PC-9 (cell line): ENCODE data around the gene BSND. TPM values are rescaled to one million over a fixed set of nuclear protein-coding genes. Genes with fewer than 3 reads are reported as not detected.

ENCODE experiments used
- BruUV-seq: library from RNA; stranded (reverse); fragments of 400-500 nt; replicated peaks from 2 replicates; lab custom pipeline; 2021; lab: Mats Ljungman, UMichigan
- CTCF ChIA-PET: fragments of 300-600 bp; sonication (Branson Sonifier 250); formaldehyde crosslinking; loops from one replicate; lab custom pipeline; 2022; ENCODE audit warnings: antibody characterized with exemption; lab: Charles Lee
- POLR2A ChIA-PET: fragments of 300-600 bp; sonication (Branson Sonifier 250); formaldehyde crosslinking; loops from one replicate; lab custom pipeline; 2022; ENCODE audit warnings: antibody characterized with exemption; ENCODE audit not compliant: unreplicated experiment; lab: Charles Lee
- DNase-seq, 2 experiments: peaks; one replicate each; pipeline versions ENCODE4 v3.0.0 to v3.0.0-alpha.2; 2015 to 2022; ENCODE audit warnings: mixed read lengths in 1 of 2
- H2AFZ ChIP-seq: fragments of 200-600 bp; sonication (generic); 2 replicates; pipeline ENCODE4 v1.8.1; 2017; ENCODE audit warnings: antibody characterized with exemption
- H3F3A ChIP-seq: fragments of 200-600 bp; sonication (generic); 2 replicates; pipeline ENCODE4 v1.8.1; 2017; ENCODE audit warnings: antibody characterized with exemption, mild to moderate bottlenecking, low read depth; ENCODE audit not compliant: insufficient read depth
- H3K27ac ChIP-seq: fragments of 200-600 bp; sonication (generic); 2 replicates; pipeline ENCODE4 v1.6.1; 2016; ENCODE audit warnings: mixed run types
- H3K27me3 ChIP-seq: fragments of 200-600 bp; sonication (generic); 2 replicates; pipeline ENCODE4 v1.6.1; 2016; ENCODE audit warnings: low read depth, mixed run types; ENCODE audit not compliant: insufficient read depth
- H3K36me3 ChIP-seq: fragments of 200-600 bp; sonication (generic); 2 replicates; pipeline ENCODE4 v1.6.1; 2016; ENCODE audit warnings: low read depth, mixed run types
- H3K4me1 ChIP-seq: fragments of 200-600 bp; sonication (generic); replicated peaks from 2 replicates; pipeline ENCODE4 v1.6.1; 2016; ENCODE audit warnings: mixed run types; ENCODE audit not compliant: insufficient read depth
- H3K4me2 ChIP-seq: fragments of 200-600 bp; sonication (generic); 2 replicates; pipeline ENCODE4 v1.6.1; 2017; ENCODE audit warnings: mixed run types
- H3K4me3 ChIP-seq: fragments of 200-600 bp; sonication (generic); 2 replicates; pipeline ENCODE4 v1.6.1; 2016; ENCODE audit warnings: mixed run types
- H3K79me2 ChIP-seq: fragments of 200-600 bp; sonication (generic); 2 replicates; pipeline ENCODE4 v1.6.1; 2017; ENCODE audit warnings: low read depth, mixed run types
- H3K9me2 ChIP-seq: fragments of 200-600 bp; sonication (generic); 2 replicates; pipeline ENCODE4 v1.8.1; 2017; ENCODE audit warnings: mild to moderate bottlenecking; ENCODE audit not compliant: insufficient read depth
- H3K9me3 ChIP-seq: fragments of 200-600 bp; sonication (generic); 2 replicates; pipeline ENCODE4 v1.8.1; 2016; ENCODE audit warnings: low read depth; ENCODE audit not compliant: insufficient read depth
- H4K20me1 ChIP-seq: fragments of 200-600 bp; sonication (generic); 2 replicates; pipeline ENCODE4 v1.8.1; 2017; ENCODE audit not compliant: insufficient read depth
- CTCF ChIP-seq: fragments of 200-600 bp; sonication (generic); conservative IDR thresholded peaks from 2 replicates; pipeline ENCODE4 v1.6.1; 2017; ENCODE audit warnings: mixed run types, antibody characterized with exemption, mild to moderate bottlenecking, moderate library complexity
- EZH2 ChIP-seq: fragments of 200-600 bp; sonication (generic); IDR thresholded peaks from 2 replicates; pipeline ENCODE4 v1.8.0; 2017; ENCODE audit warnings: antibody characterized with exemption, low read depth
- intact Hi-C: fragments of 100-400 bp; cut with micrococcal nuclease; formaldehyde crosslinking; loops from one replicate; pipeline ENCODE4 v1.10.0; 2022; ENCODE audit not compliant: unreplicated experiment
- total RNA-seq: library from RNA; stranded (reverse); gene quantifications from 2 replicates; pipeline ENCODE4 v1.2.3, GENCODE V29; 2021

BSND gene
- total RNA-seq, 1 experiment from 2014 or later = 0.09 TPM

- H2AFZ ChIP-seq = no peak overlapping the region
- H3K79me2 ChIP-seq = no peaks in the 10 kb centered on the region
- no peak overlapping the region for H3K27ac ChIP-seq
- CTCF ChIA-PET = no interaction called here
- no peak for TF ChIP-seq CTCF
- TF ChIP-seq EZH2 = no peak
- BruUV-seq = no TSS peak
- intact Hi-C loops = no loop called here
- no peak overlapping the region for H3K4me3 ChIP-seq
- no peaks in the 10 kb centered on the region for H3K9me2 ChIP-seq
- H3K4me2 ChIP-seq = no peak overlapping the region
- no peaks in the 10 kb centered on the region for H3K36me3 ChIP-seq
- DNase-seq = no peak
- no peaks in the 10 kb centered on the region for H3K4me1 ChIP-seq
- POLR2A ChIA-PET = no interaction called here
- H4K20me1 ChIP-seq = no peaks in the 10 kb centered on the region
- H3K9me3 ChIP-seq = no peaks in the 10 kb centered on the region
- H3K27me3 ChIP-seq = no peaks in the 10 kb centered on the region
- no peaks in the 10 kb centered on the region for H3F3A ChIP-seq
Observed at GRCh38 chr1:55056632-55056992, 57.9 kb downstream of the BSND start.

- H3K4me3 ChIP-seq = no peak overlapping the region
- H3K4me1 ChIP-seq = no peaks in the 10 kb centered on the region
- H3K27me3 ChIP-seq = no peaks in the 10 kb centered on the region
- no TSS peak for BruUV-seq
- ChIA-PET POLR2A (no interaction called here), CTCF (no interaction called here)
- TF ChIP-seq EZH2 (no peak), CTCF (no peak)
- no peaks in the 10 kb centered on the region for H3F3A ChIP-seq
- no peaks in the 10 kb centered on the region for H3K36me3 ChIP-seq
- no peaks in the 10 kb centered on the region for H3K9me3 ChIP-seq
- H4K20me1 ChIP-seq = no peaks in the 10 kb centered on the region
- no peaks in the 10 kb centered on the region for H3K79me2 ChIP-seq
- DNase-seq = no peak
- intact Hi-C loops = no loop called here
- H2AFZ ChIP-seq = no peak overlapping the region
- H3K4me2 ChIP-seq = no peak overlapping the region
- H3K9me2 ChIP-seq = no peaks in the 10 kb centered on the region
- no peak overlapping the region for H3K27ac ChIP-seq
Observed at GRCh38 chr1:55057270-55057955, 58.7 kb downstream of the BSND start.

- DNase-seq = no peak
- no peak overlapping the region for H3K4me3 ChIP-seq
- no peak overlapping the region for H3K4me2 ChIP-seq
- no peak overlapping the region for H2AFZ ChIP-seq
- BruUV-seq = no TSS peak
- H3K79me2 ChIP-seq = no peaks in the 10 kb centered on the region
- intact Hi-C loops = no loop called here
- no peaks in the 10 kb centered on the region for H3K9me2 ChIP-seq
- ChIA-PET POLR2A (no interaction called here), CTCF (interaction anchor here (0.7 kb wide), 1 partner anchor 13 kb away, joined by 6 read pairs; no protein-coding TSS in a partner anchor)
- H4K20me1 ChIP-seq = no peaks in the 10 kb centered on the region
- H3K27me3 ChIP-seq = no peaks in the 10 kb centered on the region
- TF ChIP-seq CTCF (no peak), EZH2 (no peak)
- no peaks in the 10 kb centered on the region for H3K4me1 ChIP-seq
- H3K27ac ChIP-seq = no peak overlapping the region
- no peaks in the 10 kb centered on the region for H3K9me3 ChIP-seq
- no peaks in the 10 kb centered on the region for H3K36me3 ChIP-seq
- no peaks in the 10 kb centered on the region for H3F3A ChIP-seq
Observed at GRCh38 chr1:55057956-55058298, 59.2 kb downstream of the BSND start.
